Activated T-helper 9 cell treated with anti-CD3 and anti-CD28 coated beads, Interleukin-2, amount 50 U/mL, for 16 hours (primary cell): ENCODE data around the gene SBF1.

Source experiments
- DNase-seq: peaks from one replicate; pipeline ENCODE4 v3.0.0-alpha.2; 2020; ENCODE audit warnings: low read depth

The SBF1 gene

DNA sequence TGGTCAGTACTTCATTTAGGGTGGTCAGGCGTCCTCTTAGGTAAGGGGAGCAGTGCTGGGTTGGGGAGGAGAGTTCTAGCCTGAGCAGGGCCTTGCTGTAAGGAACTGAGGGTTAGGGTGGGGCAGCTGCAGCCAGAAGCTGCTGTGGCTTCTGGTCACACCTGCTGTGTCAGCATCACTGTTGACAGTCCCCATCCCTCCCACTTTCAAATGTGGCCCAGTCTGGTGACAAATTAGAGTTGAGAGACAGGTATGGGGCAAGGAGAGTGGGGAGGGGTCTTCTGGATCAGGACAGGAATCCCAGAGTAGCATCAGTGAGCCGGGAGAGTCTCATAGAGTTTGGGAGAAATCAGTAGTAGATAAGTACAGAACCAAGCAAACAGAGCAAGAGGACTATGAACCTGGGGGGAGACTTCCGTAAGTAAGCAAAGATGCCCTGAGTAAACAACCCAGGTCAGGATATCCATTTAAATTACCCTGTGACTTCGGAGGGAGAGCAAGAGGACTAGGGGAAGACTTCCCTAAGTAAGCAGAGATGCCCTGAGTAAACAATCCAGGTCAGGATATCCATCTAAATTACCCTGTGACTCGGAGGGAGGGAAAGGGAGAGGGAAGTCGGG, 78.0 kb downstream of the SBF1 start:
- no peak for DNase-seq
